Measurements from ENCODE around the gene LGALS7.

Gene LGALS7

GRCh38 chr19:38725469-38726283, 47.6 kb downstream of the LGALS7 start:
- FAIRE-seq: no peak

GRCh38 chr19:38723990-38724854, 49.1 kb downstream of the LGALS7 start:
- no peak for FAIRE-seq

GRCh38 chr19:38723606-38723965, 49.7 kb downstream of the LGALS7 start:
- FAIRE-seq: no peak

GRCh38 chr19:38722947-38723605, 50.2 kb downstream of the LGALS7 start:
- no peak for FAIRE-seq

DNA sequence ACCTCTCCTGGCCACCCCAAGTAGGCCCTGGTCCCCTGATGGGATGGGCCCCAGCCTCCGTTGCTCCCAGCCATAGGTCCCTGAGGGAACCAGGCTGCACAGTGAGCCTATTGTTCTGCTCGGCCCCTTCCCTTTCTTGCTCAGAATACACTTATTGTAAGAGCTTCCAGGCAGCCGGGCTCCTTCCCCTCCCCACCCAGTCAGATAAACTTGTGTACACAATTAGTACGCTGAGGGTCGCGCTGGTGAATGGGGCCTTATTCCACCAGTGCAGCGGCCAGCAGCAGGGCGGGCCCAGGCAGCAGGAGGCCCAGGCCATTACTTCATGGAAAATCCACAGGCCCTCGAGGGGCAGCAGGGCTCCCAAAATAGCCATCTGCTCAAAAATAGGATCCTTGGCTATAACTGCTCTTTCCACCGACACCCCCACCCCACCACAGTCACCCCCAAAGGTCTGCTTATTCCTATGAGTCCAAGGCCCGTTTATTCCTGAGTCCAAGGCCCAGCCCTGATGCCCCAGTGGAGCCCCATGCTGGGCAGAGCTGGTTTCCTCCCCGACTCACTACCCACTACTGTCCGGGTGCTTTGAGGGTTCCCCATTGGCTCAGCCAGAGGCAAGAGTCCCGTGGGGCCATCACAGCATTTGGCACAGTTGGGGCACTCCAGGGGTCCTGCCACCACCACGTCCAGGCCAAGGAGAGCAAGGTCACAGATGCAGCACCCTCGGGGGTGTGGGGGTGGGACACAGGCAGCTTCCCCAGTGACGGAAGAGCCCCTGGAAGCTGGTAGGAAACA, 51.1 kb downstream of the LGALS7 start:
- no peak for FAIRE-seq

DNA sequence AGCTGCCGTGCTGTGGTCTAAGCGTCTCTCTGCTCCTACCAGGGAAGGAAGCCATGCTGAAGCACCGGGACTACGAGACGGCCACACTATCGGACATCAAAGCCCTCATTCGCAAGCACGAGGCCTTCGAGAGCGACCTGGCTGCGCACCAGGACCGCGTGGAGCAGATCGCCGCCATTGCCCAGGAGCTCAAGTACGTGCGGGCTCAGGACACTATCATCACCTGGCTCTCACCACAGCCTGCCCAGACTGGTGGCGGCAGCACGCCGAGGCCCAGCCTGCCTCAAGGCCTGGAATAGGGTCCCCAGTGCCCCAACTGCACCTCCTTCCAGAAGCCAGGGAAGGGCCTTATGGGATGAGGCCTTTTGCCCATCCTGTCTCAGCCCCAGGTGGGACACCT, 51.8 kb downstream of the LGALS7 start:
- FAIRE-seq: no peak
